CD4-positive, alpha-beta T cell treated with Interleukin-15 for 4 hours (primary cell): Measurements from ENCODE around the gene SMYD1.
"Not testable (repeated sequence)": the region's sequence is repeated elsewhere in the genome, so short reads cannot be mapped to it uniquely, and the experiment has no call there.

Experiments used
- DNase-seq: peaks from one replicate; pipeline ENCODE4 v3.0.0-alpha.2; 2020; ENCODE audit warnings: low spot score

The SMYD1 gene

GRCh38 chr2:88067598-88067997 is at the start of gene SMYD1:
SMYD1 (plus strand) TSS chr2:88067825; CDS start chr2:88067865, 40 bp downstream.
- DNase-seq = no peak

- DNase-seq = peak; percentile 5
These were observed 49.4 kb upstream of the SMYD1 start for GRCh38 chr2:88018077-88018805.

- DNase-seq = no peak
These were observed 48.7 kb upstream of the SMYD1 start for GRCh38 chr2:88018909-88019308.

GRCh38 chr2:88019985-88020384 is 47.6 kb upstream of the SMYD1 start:
- DNase-seq = no peak

- DNase-seq = no peak
These were observed 45.0 kb upstream of the SMYD1 start for GRCh38 chr2:88022669-88022921.

GRCh38 chr2:88024509-88024908 is 43.1 kb upstream of the SMYD1 start:
- DNase-seq = no peak

- DNase-seq = no peak
These were observed 39.8 kb upstream of the SMYD1 start for GRCh38 chr2:88027697-88028389.

- DNase-seq = no peak
These were observed 38.7 kb upstream of the SMYD1 start for GRCh38 chr2:88028931-88029330.

- DNase-seq = no peak
These were observed 35.4 kb upstream of the SMYD1 start for GRCh38 chr2:88032070-88032702.

- no peak for DNase-seq
These were observed 31.4 kb upstream of the SMYD1 start for GRCh38 chr2:88036182-88036581.

- no peak for DNase-seq
These were observed 31.0 kb upstream of the SMYD1 start for GRCh38 chr2:88036606-88037005.

GRCh38 chr2:88038263-88039105 is 29.1 kb upstream of the SMYD1 start:
- no peak for DNase-seq

GRCh38 chr2:88042476-88042875 is 25.1 kb upstream of the SMYD1 start:
- DNase-seq = no peak

- DNase-seq = not testable (repeated sequence)
These were observed 22.1 kb upstream of the SMYD1 start for GRCh38 chr2:88045561-88045960.

GRCh38 chr2:88048541-88048940 is 19.1 kb upstream of the SMYD1 start:
- DNase-seq = no peak

- DNase-seq = no peak
These were observed 18.0 kb upstream of the SMYD1 start for GRCh38 chr2:88049622-88050021.

GRCh38 chr2:88051792-88052191 is 15.8 kb upstream of the SMYD1 start:
- no peak for DNase-seq

- DNase-seq = no peak
These were observed 14.3 kb upstream of the SMYD1 start for GRCh38 chr2:88053296-88053695.

GRCh38 chr2:88053934-88054781 is 13.5 kb upstream of the SMYD1 start:
- no peak for DNase-seq

GRCh38 chr2:88054782-88055370 is 12.7 kb upstream of the SMYD1 start:
- DNase-seq = no peak
